Measurements from ENCODE around the gene CD247. TPM values are rescaled to one million over a fixed set of nuclear protein-coding genes. Genes with fewer than 3 reads are reported as not detected.

CD247 gene
- total RNA-seq, 1 experiment from 2014 or later, result 0.44 TPM

GRCh38 chr1:167409183-167409582 is 109.1 kb downstream of the CD247 start:
- in situ Hi-C loops (cut with HindIII; ENCODE audit: low pct_unique_long_range_greater_than_20kb, low sequenced_read_pairs) (no loop called here), intact Hi-C loops (cut with micrococcal nuclease; ENCODE audit: unreplicated experiment) (loop anchor here (10.0 kb wide), 1 partner anchor 144 kb away; no protein-coding TSS in a partner anchor)
- Histone ChIP-seq H3K27ac (ENCODE audit: low read length) (no peak overlapping the region), H3K27me3 (ENCODE audit: control insufficient read depth, insufficient read depth, low read length) (no peaks in the 10 kb centered on the region), H3K36me3 (ENCODE audit: control insufficient read depth, insufficient read depth, low read length) (peaks cover 5% of the 10 kb centered on the region), H3K4me3 (ENCODE audit: low read depth in 2 of 2, low read length in 2 of 2) (no peak overlapping the region), H3K9me3 (ENCODE audit: control insufficient read depth, insufficient read depth, low read depth, low read length) (no peaks in the 10 kb centered on the region), H3K4me1 (ENCODE audit: control insufficient read depth, insufficient read depth, low read length) (no peaks in the 10 kb centered on the region)
- TF ChIP-seq TCF7L2 (IDR thresholded peaks at IDR 0.05; ENCODE audit: low read depth, low read length) (no peak), REST (IDR thresholded peaks at IDR 0.05; ENCODE audit: insufficient read depth in 1 of 2, low read depth in 2 of 2, low read length in 1 of 2) (no peak), POLR2AphosphoS5 (IDR thresholded peaks at IDR 0.05; ENCODE audit: low read depth, low read length) (no peak), CTCF (IDR thresholded peaks at IDR 0.05) (peak; percentile 44; the same call in 1 of the 2 replicates)
- no TSS peak for BruUV-seq (replicated peaks)
- DNase-seq (ENCODE audit: low read depth, low spot score) (no peak), ATAC-seq (peak; percentile 66; the same call in 1 of the 2 replicates)
- POLR2A ChIA-PET, result no interaction called here
- CTCF ChIA-PET, result interaction anchor here (0.6 kb wide), 1 partner anchor 309 kb away, joined by 4 read pairs; no protein-coding TSS in a partner anchor

- ChIA-PET CTCF (no interaction called here), POLR2A (no interaction called here)
- no peaks in the 10 kb centered on the region for H3K9me3 ChIP-seq (ENCODE audit: control insufficient read depth, insufficient read depth, low read depth, low read length)
- ATAC-seq (no peak), DNase-seq (ENCODE audit: low read depth, low spot score) (no peak)
- in situ Hi-C loops (cut with HindIII; ENCODE audit: low pct_unique_long_range_greater_than_20kb, low sequenced_read_pairs), result no loop called here
- no peak overlapping the region for H3K27ac ChIP-seq (ENCODE audit: low read length)
- no peak overlapping the region for H3K4me3 ChIP-seq (ENCODE audit: low read depth in 2 of 2, low read length in 2 of 2)
- peaks cover 5% of the 10 kb centered on the region for H3K36me3 ChIP-seq (ENCODE audit: control insufficient read depth, insufficient read depth, low read length)
- TF ChIP-seq POLR2AphosphoS5 (IDR thresholded peaks at IDR 0.05; ENCODE audit: low read depth, low read length), result no peak
- TF ChIP-seq SIN3A (IDR thresholded peaks at IDR 0.05; ENCODE audit: borderline replicate concordance, insufficient read depth, low read depth, low read length), result no peak
- no peak for TF ChIP-seq TCF7L2 (IDR thresholded peaks at IDR 0.05; ENCODE audit: low read depth, low read length)
- H3K27me3 ChIP-seq (ENCODE audit: control insufficient read depth, insufficient read depth, low read length), result no peaks in the 10 kb centered on the region
- intact Hi-C loops (cut with micrococcal nuclease; ENCODE audit: unreplicated experiment), result loop anchor here (10.0 kb wide), 1 partner anchor 144 kb away; no protein-coding TSS in a partner anchor
- H3K4me1 ChIP-seq (ENCODE audit: control insufficient read depth, insufficient read depth, low read length), result no peaks in the 10 kb centered on the region
- BruUV-seq (replicated peaks), result no TSS peak
Observed at GRCh38 chr1:167408355-167408754, 110.0 kb downstream of the CD247 start.

GRCh38 chr1:167404908-167405307 is 113.4 kb downstream of the CD247 start:
- no peak for DNase-seq (ENCODE audit: low read depth, low spot score)
- in situ Hi-C loops (cut with HindIII; ENCODE audit: low pct_unique_long_range_greater_than_20kb, low sequenced_read_pairs), result no loop called here
- Histone ChIP-seq H3K4me1 (ENCODE audit: control insufficient read depth, insufficient read depth, low read length) (no peaks in the 10 kb centered on the region), H3K27me3 (ENCODE audit: control insufficient read depth, insufficient read depth, low read length) (no peaks in the 10 kb centered on the region), H3K27ac (ENCODE audit: low read length) (no peak overlapping the region), H3K36me3 (ENCODE audit: control insufficient read depth, insufficient read depth, low read length) (peaks cover 10% of the 10 kb centered on the region), H3K9me3 (ENCODE audit: control insufficient read depth, insufficient read depth, low read depth, low read length) (no peaks in the 10 kb centered on the region), H3K4me3 (ENCODE audit: low read depth in 2 of 2, low read length in 2 of 2) (no peak overlapping the region)
- no peak for ATAC-seq
- POLR2A ChIA-PET, result no interaction called here
- no TSS peak for BruUV-seq (replicated peaks)
- intact Hi-C loops (cut with micrococcal nuclease; ENCODE audit: unreplicated experiment), result loop anchor here (5.0 to 10.0 kb wide), 2 partner anchors 127 to 140 kb away; no protein-coding TSS in a partner anchor
- TF ChIP-seq POLR2AphosphoS5 (IDR thresholded peaks at IDR 0.05; ENCODE audit: low read depth, low read length) (no peak), SIN3A (IDR thresholded peaks at IDR 0.05; ENCODE audit: borderline replicate concordance, insufficient read depth, low read depth, low read length) (no peak), CTCF (IDR thresholded peaks at IDR 0.05) (no peak), REST (IDR thresholded peaks at IDR 0.05; ENCODE audit: insufficient read depth in 1 of 2, low read depth in 2 of 2, low read length in 1 of 2) (no peak), TCF7L2 (IDR thresholded peaks at IDR 0.05; ENCODE audit: low read depth, low read length) (no peak)
- CTCF ChIA-PET, result no interaction called here

Data from Panc1 (cell line).